Tibial nerve (tissue), 4 donors: Measurements from ENCODE around the gene CMTM6. TPM values are rescaled to one million over a fixed set of nuclear protein-coding genes. Genes with fewer than 3 reads are reported as not detected.
A peak's percentile ranks its signal among the peaks of the same experiment; 100 is the strongest.

ENCODE experiments used
- DNase-seq, 2 donors: peaks; one replicate each; pipeline ENCODE4 v3.0.0-alpha.2; 2019; ENCODE audit warnings: low spot score in 2 of 2
- H3K27ac ChIP-seq, 4 donors: fragments of 200-600 bp; sonication (generic) in 3 of 4; one replicate each; pipeline ENCODE4 v1.5.1; 2017 to 2019; ENCODE audit warnings: mild to moderate bottlenecking in 1 of 4
- H3K27me3 ChIP-seq, 2 donors: fragments of 200-600 bp; sonication (generic) in 1 of 2; one replicate each; pipeline versions ENCODE4 v1.5.1 to v1.6.0; 2017 to 2019
- H3K36me3 ChIP-seq, 3 donors: fragments of 200-600 bp; sonication (generic); one replicate each; pipeline ENCODE4 v1.5.1; 2018 to 2019
- H3K4me1 ChIP-seq, 4 donors: fragments of 200-600 bp; sonication (generic) in 3 of 4; one replicate each; pipeline ENCODE4 v1.5.1; 2017 to 2019
- H3K4me3 ChIP-seq, 4 donors: fragments of 200-600 bp; sonication (generic) in 3 of 4; one replicate each; pipeline ENCODE4 v1.5.1; 2017 to 2019; ENCODE audit warnings: mild to moderate bottlenecking in 1 of 4, moderate library complexity in 1 of 4
- H3K9me3 ChIP-seq, 4 donors: fragments of 200-600 bp; sonication (generic) in 3 of 4; one replicate each; pipeline ENCODE4 v1.5.1; 2017 to 2019
- EP300 ChIP-seq, 2 donors: sonication (generic); formaldehyde crosslinking; IDR thresholded peaks; one replicate each; pipeline ENCODE4 v1.6.1; 2017; ENCODE audit warnings: antibody characterized with exemption in 2 of 2, mild to moderate bottlenecking in 1 of 2
- POLR2A ChIP-seq, 2 donors: fragments of 450-650 bp; IDR thresholded peaks; one replicate each; pipeline ENCODE4 v1.6.1; 2017; ENCODE audit warnings: antibody characterized with exemption in 2 of 2, mild to moderate bottlenecking in 2 of 2, moderate library complexity in 2 of 2
- WGBS, 2 donors: methylation state at CpG; one replicate each; pipeline ENCODE4 v1.1.5; 2018; 5-methylcytosine and 5-hydroxymethylcytosine counted together
- total RNA-seq, 4 donors: library from RNA; depleted of rRNA; stranded (reverse); fragments of >200 nt; gene quantifications; one replicate each; pipeline ENCODE4 v1.1.0, GENCODE V29; 2016
- TF ChIP-seq, protein P1 (sequence below), 5 experiments: fragments of 200-600 bp in 3 of 5; fragments of 450-650 bp in 2 of 5; sonication (generic) in 3 of 5; IDR thresholded peaks; one replicate each; pipeline ENCODE4 v1.5.1; 2016 to 2019; ENCODE audit warnings: antibody characterized with exemption in 5 of 5, mild to moderate bottlenecking in 3 of 5, moderate library complexity in 2 of 5

The CMTM6 gene
- total RNA-seq, 4 donors from 2014 or later, result 67.8 to 73.3 (median 70.6) TPM

DNA sequence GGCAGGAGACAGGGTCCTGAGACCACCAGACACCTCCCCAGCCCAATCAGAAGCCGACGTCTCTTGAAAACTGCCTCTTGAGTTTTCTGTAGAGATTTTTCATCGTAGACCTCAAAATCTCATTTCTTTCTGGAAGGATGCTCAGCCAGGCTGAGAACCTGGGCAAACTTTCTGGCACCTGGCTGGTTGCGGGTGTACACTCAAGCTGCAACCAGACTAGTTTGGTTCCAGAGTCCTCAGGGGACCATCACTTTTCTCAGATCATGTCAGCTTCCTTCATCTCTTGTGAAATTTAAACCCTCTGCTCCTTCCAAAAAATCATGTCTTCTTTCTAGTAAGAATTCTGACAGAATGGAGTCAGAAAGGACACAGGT lies 65.8 kb downstream of the CMTM6 start:
- H3K9me3 ChIP-seq, result no peaks in the 10 kb centered on the region
- H3K4me1 ChIP-seq, result peaks cover 0 to 12% (median 4%) of the 10 kb centered on the region in 4 donors
- no peak for DNase-seq
- WGBS, 2 donors, result 99 to 100% methylated on average over 4 of the region's 4 CpGs
- TF ChIP-seq EP300 (IDR thresholded peaks at IDR 0.05) (no peak), POLR2A (IDR thresholded peaks at IDR 0.05) (no peak)
- TF ChIP-seq, protein P1, sequence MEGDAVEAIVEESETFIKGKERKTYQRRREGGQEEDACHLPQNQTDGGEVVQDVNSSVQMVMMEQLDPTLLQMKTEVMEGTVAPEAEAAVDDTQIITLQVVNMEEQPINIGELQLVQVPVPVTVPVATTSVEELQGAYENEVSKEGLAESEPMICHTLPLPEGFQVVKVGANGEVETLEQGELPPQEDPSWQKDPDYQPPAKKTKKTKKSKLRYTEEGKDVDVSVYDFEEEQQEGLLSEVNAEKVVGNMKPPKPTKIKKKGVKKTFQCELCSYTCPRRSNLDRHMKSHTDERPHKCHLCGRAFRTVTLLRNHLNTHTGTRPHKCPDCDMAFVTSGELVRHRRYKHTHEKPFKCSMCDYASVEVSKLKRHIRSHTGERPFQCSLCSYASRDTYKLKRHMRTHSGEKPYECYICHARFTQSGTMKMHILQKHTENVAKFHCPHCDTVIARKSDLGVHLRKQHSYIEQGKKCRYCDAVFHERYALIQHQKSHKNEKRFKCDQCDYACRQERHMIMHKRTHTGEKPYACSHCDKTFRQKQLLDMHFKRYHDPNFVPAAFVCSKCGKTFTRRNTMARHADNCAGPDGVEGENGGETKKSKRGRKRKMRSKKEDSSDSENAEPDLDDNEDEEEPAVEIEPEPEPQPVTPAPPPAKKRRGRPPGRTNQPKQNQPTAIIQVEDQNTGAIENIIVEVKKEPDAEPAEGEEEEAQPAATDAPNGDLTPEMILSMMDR (IDR thresholded peaks at IDR 0.05), result no peak
- peaks cover 0 to 3% (median 0%) of the 10 kb centered on the region in 3 donors for H3K36me3 ChIP-seq
- no peaks in the 10 kb centered on the region for H3K27me3 ChIP-seq
- H3K4me3 ChIP-seq, result no peak overlapping the region
- H3K27ac ChIP-seq, result no peak overlapping the region

DNA sequence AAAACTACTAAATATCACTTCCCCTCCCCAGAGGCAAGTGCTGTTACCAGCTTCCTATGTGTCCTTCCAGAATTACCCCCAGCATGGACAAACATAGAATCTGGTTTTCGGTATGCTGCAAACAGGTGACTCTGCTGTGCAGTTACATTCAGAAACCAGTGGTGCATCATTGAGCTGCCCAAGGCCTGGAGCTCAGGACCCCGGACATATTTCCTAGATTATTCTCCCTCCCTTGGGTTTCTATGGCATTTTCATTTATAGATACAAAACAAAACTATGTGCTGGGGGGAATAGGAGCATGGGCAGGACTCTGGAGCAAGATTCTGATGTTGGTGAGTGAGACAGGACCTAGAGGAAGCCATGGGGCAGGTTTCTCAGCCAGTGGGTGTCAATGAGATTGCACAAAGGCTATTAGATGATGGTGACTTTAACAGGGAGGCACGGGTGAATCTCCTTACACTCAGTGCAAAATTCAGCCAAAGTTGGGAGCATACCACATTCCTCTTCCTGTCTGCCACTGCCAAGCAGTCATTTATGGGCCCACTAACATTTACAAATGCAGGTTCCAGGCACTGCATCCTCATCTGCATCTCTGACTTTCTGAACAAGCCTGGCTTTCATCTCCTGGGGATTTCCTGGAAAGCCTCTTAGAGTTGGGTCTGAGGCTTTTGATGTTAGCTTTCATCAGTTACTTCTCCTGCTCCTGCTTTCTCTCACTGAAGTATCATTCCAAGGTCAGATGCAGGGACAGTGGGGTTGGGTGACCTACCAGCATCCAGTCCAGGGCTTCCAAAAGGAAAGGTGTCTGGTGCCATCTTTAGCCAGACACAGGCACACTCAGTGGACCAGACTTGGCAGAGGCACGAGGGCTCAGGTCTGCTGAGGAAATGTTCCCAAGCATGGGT lies 66.5 kb downstream of the CMTM6 start:
- H3K4me3 ChIP-seq, result no peak overlapping the region
- no peaks in the 10 kb centered on the region for H3K9me3 ChIP-seq
- no peaks in the 10 kb centered on the region for H3K27me3 ChIP-seq
- peaks cover 0 to 12% (median 4%) of the 10 kb centered on the region in 4 donors for H3K4me1 ChIP-seq
- TF ChIP-seq, protein P1 (IDR thresholded peaks at IDR 0.05), result no peak
- TF ChIP-seq POLR2A (IDR thresholded peaks at IDR 0.05) (no peak), EP300 (IDR thresholded peaks at IDR 0.05) (no peak)
- DNase-seq, result no peak
- no peak overlapping the region for H3K27ac ChIP-seq
- WGBS, 2 donors, result 63 to 76% methylated on average over 4 of the region's 4 CpGs
- no peaks in the 10 kb centered on the region for H3K36me3 ChIP-seq

DNA sequence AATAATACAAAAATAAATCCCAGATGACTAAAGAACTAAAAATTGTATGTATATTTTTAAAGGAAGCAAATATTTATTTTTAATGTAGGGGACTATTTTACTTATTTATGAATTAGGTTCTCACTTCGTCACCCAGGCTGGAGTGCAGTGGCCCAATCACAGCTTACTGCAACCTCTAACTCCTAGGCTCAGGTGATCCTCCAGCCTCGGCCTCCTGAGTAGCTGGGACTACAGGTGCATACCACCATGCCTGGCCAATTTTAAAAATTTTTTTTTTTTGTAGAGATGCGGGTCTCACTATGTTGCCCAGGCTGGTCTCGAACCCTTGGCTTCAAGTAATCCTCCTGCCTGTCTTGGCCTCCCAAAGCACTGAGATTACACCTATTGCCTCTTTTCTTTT lies 68.4 kb downstream of the CMTM6 start:
- Histone ChIP-seq H3K4me3 (no peak overlapping the region), H3K27ac (no peak overlapping the region), H3K9me3 (no peaks in the 10 kb centered on the region), H3K36me3 (no peaks in the 10 kb centered on the region), H3K27me3 (no peaks in the 10 kb centered on the region), H3K4me1 (peaks cover 0 to 19% (median 4%) of the 10 kb centered on the region in 4 donors)
- 98% methylated on average over 4 of the region's 4 CpGs for WGBS, 2 donors
- no peak for DNase-seq
- no peak for TF ChIP-seq POLR2A (IDR thresholded peaks at IDR 0.05)
- TF ChIP-seq, protein P1 (IDR thresholded peaks at IDR 0.05), result no peak
- TF ChIP-seq EP300 (IDR thresholded peaks at IDR 0.05), result no peak

DNA sequence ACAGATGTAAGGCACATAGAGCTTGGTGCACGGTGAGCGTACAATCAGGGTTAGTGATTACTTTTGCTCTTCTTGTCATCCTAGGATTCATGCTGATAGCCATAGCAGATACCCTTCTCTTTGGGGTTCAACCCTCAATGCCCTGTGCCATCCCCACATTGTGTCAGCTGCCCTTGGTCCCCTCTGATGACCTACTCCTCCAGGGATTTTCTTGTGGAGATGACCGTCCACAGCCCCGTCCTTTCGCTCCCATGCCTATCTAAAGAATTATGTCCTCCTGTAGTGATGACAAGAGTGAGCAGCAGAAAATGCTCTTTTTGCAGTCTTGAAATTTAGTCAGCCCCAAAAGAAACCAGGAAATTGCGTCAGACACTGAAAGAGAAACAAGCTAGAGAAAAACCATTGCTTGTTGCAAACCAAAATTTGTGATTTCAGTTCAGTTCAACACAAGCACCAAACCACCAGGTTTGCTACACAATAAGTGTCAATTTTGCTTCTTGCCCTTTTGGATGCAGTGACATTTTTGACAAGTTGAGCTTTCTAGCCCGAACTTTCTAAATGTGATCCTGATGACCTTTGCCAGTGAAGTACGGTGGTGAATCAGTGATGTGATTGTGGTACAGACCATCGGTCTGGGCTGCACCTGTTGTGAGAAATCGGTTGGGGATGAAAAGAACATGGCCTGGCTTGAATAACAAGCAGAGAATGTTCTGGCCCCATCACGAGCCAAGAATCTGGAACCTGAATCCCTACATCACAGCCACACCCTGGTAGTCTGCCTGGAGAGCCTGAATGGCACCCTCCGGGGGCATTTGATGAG lies 69.7 kb downstream of the CMTM6 start:
- 90 to 91% methylated on average over 12 of the region's 12 CpGs for WGBS, 2 donors
- Histone ChIP-seq H3K4me3 (no peak overlapping the region), H3K36me3 (no peaks in the 10 kb centered on the region), H3K4me1 (peaks cover 0 to 21% (median 11%) of the 10 kb centered on the region in 4 donors), H3K27ac (peak overlapping the region in 2 of 4 donors; percentile 6 to 48), H3K27me3 (no peaks in the 10 kb centered on the region), H3K9me3 (no peaks in the 10 kb centered on the region)
- DNase-seq, result no peak
- TF ChIP-seq EP300 (IDR thresholded peaks at IDR 0.05) (no peak), POLR2A (IDR thresholded peaks at IDR 0.05) (no peak)
- TF ChIP-seq, protein P1 (IDR thresholded peaks at IDR 0.05), result no peak
